ENCODE measurements around the gene TDRD12.
"Not testable (repeated sequence)": the region's sequence is repeated elsewhere in the genome, so short reads cannot be mapped to it uniquely, and the experiment has no call there.

The TDRD12 gene

DNA sequence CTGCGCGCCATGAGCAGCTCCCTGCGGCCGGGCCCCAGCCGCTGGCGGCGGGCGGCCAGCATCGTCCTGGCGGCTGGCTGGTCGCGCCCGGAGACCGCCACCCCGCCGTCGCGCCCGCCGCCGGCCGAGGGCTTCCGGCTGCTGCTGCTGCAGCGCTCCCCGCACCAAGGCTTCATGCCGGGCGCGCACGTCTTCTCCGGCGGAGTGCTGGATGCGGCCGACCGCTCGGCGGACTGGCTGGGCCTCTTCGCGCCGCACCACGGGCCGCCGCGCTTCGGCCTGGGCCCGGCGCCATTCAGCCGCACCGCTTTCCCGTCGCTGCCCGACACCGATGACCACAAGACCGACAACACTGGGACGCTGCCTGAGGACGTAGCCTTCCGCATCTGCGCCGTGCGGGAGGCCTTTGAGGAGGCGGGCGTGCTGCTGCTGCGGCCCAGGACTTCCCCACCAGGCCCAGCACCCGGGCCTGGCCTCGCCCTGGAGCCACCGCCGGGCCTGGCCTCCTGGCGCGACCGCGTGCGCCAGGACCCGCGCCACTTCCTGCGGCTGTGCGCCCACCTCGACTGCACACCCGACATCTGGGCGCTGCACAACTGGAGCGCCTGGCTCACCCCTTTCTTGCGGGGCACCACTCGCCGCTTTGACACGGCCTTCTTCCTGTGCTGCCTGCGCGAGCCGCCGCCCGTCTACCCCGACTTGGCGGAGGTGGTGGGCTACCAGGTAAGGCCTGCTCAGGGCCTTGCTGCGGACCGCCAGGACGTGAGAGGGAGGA, 27.4 kb upstream of the TDRD12 start:
- DNase-seq (ENCODE audit: low read depth in 2 of 2): no peak

DNA sequence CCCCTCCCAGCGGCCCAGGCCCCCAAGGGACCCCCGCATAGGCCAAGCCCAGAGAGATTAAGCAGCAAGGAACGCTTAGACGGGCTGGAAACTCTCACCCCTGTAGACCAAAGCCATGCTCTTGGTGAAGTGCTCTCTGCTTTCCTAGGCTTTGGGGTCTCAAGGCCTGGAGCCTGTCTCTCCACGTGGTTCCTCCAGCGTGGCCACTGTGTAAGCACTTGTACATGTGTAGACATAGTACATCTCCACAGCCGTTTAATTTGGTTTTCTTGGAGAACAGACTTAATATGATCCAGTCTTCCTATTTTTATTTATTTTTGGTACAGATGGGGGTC, 26.9 kb upstream of the TDRD12 start:
- no peak for DNase-seq (ENCODE audit: low read depth in 2 of 2)

DNA sequence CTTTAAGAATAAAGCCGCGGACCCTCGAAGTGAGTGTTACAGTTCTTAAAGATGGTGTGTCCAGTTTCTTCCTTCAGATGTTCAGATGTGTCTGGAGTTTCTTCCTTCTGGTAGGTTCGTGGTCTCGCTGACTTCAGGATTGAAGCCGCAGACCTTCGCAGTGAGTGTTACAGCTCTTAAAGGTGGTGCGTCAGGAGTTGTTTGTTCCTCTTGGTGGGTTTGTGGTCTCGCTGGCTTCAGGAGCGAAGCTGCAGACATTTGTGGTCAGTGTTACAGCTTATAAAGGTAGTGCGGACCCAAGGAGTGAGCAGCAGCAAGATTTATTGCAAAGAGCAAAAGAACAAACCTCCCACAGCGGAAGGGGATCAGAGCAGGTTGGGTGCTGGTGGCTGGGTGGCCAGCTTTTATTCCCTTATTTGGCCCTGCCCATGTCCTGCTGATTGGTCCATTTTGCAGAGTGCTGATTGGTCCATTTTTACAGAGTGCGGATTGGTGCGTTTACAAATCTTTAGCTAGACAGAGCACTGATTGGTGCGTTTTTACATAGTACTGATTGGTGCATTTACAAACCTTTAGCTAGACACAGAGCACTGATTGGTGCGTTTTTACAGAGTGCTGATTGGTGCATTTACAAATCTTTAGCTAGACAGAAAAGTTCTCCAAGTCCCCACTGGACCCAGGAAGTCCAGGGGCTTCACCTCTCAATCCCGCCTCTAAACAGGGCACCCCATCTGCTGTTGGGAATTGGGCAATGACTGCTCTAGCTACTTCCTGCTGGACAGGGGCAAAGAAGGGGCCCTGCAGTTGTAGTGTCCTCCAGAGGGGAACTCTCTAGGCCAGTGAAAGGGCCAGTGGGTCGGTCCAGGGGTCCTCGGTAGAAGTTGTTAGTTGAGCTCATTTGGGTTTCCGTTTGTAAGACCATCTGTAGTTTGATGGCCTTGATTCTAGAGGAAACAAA, 26.1 kb upstream of the TDRD12 start:
- not testable (repeated sequence) for DNase-seq (ENCODE audit: low read depth in 2 of 2)

- DNase-seq (ENCODE audit: low read depth in 2 of 2): not testable (repeated sequence)
These were observed 25.3 kb upstream of the TDRD12 start for GRCh38 chr19:32694316-32694715.

DNA sequence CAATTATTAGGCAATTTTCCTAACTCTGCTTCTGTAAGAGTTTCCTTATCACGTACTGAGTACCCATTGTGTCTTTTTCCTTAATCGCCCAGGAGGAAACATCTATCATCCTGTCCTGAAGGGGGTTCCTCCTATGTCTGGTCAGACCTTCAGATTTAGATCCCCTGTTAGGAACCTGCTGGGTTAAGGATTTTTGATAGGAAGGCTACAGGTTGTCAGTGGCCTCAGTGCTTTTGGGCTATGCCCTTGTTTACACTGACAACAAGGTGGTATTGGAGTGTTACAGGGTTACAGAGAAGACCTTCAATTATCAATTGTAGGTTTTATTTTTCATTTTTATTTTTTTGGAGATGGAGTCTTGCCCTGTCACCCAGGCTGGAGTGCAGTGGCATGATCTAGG, 24.7 kb upstream of the TDRD12 start:
- not testable (repeated sequence) for DNase-seq (ENCODE audit: low read depth in 2 of 2)

GRCh38 chr19:32695506-32695905, 24.1 kb upstream of the TDRD12 start:
- DNase-seq (ENCODE audit: low read depth in 2 of 2): not testable (repeated sequence)

- not testable (repeated sequence) for DNase-seq (ENCODE audit: low read depth in 2 of 2)
These were observed 22.8 kb upstream of the TDRD12 start for GRCh38 chr19:32696771-32697170.

DNA sequence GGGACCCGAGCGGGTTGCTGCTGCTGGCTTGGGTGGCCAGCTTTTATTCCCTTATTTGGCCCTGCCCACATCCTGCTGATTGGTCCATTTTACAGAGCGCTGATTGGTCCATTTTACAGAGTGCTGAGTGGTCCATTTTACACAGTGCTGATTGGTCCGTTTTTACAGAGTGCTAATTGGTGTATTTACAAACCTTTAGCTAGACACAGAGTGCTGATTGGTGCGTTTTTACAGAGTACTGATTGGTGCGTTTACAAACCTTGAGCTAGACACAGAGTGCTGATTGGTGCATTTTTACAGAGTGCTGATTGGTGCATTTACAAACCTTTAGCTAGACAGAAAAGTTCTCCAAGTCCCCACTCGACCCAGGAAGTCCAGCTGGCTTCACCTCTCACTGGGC, 19.4 kb upstream of the TDRD12 start:
- not testable (repeated sequence) for DNase-seq (ENCODE audit: low read depth in 2 of 2)

DNA sequence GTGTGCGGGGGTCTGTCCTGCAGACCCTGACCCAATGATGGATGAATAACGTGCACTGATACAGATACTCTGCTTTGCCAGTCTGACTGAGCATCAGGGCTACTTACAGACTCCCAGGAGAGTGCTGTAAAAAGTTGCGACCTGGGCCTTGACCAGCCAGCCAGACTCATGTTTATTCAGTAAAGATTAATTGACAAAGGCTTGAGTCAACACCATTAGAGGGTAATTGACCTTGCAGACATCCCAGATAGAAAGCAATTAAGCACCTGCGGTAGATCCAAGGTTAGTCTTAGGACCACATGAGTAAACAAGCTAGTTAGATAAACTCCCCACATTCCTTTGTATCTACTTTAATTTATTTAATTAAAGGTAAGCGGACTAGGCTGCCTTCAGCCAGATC, 17.6 kb upstream of the TDRD12 start:
- no peak for DNase-seq (ENCODE audit: low read depth in 2 of 2)

DNA sequence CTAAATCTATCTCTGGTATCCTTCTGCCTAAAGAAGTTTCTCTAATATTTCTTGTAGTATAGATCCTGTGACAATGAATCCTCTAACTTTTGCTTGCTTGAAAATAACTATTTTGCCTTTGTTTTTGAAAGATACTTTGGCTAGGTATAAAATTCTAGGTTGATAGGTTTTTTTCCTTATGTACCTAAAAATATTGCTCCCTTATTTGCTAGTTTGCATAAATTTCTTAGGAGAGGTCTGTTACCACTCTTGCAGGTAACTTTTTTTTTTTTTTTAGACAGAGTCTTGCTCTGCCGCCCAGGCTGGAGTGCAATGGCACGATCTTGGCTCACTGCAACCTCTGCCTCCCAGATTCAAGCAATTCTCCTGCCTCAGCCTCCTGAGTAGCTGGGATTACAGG, 15.6 kb upstream of the TDRD12 start:
- not testable (repeated sequence) for DNase-seq (ENCODE audit: low read depth in 2 of 2)

GRCh38 chr19:32708457-32708856, 11.1 kb upstream of the TDRD12 start:
- DNase-seq (ENCODE audit: low read depth in 2 of 2): no peak

- no peak for DNase-seq (ENCODE audit: low read depth in 2 of 2)
These were observed 10.5 kb upstream of the TDRD12 start for GRCh38 chr19:32709032-32709431.

- DNase-seq (ENCODE audit: low read depth in 2 of 2): no peak
These were observed 7.8 kb upstream of the TDRD12 start for GRCh38 chr19:32711747-32712146.

DNA sequence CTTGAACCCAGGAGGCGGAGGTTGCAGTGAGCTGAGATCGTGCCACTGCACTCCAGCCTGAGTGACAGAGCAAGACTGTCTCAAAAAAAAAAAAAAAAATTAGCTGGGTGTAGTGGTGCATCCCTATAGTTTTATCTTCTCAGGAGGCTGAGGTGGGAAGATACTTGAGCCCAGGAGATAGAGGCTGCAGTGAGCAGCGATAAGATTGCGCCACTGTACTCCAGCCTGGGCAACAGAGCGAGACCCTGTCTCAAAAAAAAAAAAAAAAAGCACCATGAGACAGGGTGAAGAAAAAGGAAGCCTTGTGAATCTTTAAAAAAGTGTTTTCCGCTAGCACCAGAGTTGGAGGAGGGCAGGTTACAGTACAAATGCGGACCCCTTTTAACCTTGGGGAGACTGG, 3.4 kb upstream of the TDRD12 start:
- not testable (repeated sequence) for DNase-seq (ENCODE audit: low read depth in 2 of 2)

GRCh38 chr19:32717496-32717895, 2.1 kb upstream of the TDRD12 start:
- no peak for DNase-seq (ENCODE audit: low read depth in 2 of 2)

DNA sequence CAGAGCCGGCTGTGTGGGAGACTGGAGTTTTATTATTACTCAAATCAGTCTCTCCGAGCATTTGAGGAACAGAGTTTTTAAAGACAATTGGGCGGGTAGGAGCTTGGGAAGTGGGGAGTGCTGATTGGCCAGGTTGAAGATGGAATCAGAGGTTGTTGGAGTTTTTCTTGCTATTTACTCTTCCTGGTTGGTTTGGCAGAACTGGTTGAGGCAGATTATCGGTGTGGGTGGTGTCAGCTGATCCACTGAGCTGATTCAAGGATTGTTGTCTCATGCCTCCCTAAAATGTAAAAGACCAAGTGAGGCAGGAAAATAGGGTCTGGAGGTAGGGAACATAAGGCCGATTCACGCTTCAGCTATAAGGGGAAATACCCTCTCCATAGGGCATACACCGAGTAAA, 1.3 kb upstream of the TDRD12 start:
- no peak for DNase-seq (ENCODE audit: low read depth in 2 of 2)

DNA sequence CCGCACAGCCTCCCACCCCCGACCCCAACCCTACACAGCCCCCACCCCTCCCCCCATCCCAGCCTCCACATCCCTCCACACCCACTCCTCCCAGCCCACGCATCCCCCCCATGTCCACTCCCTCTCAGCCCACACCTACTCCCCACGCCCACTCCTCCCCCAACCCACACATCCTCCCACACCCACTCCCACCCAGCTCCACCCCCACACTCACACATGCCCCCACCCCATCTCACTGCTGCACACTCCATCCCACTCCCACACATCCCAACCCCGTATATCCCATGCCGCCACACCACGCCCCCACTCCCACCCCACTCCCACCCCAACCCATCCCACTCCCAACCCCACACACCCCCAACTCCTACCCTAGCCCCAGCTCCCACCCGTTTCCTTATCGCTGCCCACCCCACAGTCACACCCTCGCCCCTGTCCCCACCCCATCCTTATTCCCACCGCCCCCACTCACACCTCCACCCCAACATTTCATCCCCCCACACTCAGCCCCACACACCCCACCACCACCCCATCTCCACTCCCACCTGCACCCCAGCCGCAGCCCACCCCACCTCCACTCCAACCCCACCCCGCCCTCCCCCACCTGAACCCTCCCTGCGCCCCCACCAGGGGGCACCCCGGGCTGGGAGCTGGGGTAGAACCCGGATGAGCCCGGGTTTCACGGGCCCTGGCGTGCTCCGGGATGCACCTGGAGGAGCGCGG, 809 bp downstream of the TDRD12 start:
- DNase-seq (ENCODE audit: low read depth in 2 of 2): no peak

DNA sequence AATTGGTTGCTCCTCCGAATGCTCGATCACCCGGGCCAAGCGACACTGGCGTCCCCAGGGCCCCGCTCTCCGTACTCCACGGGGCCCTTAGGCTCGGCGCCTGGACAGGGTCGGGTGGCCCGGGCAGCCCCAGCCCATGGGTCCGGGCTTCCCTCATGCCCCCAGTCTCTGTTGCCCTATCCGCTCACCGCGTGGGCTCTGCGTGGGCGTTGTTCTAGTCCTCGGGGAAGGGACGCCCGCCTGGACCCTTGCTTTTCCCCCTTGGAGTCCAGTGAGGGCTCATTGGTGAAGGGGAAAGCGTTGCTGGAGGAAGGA, 1.3 kb downstream of the TDRD12 start:
- DNase-seq (ENCODE audit: low read depth in 2 of 2): no peak

DNA sequence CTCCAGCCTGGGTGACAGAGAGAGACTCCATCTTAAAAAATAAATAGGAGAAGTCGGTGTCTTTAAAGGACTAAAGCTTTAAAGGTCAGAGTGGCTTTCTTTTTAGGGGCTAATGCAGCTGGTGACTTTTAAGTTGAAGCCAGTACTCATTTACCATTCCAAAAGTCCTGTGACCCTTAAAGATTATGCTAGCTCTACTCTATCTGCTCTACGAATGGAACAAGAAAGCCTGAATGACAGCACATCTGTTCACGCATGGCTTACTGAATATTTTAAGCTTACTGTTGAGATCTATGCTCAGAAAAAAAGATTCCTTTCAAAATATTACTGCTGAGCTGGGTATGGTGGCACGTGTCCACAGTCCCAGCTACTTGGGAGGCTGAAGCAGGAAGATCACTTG, 16.4 kb downstream of the TDRD12 start:
- DNase-seq (ENCODE audit: low read depth in 2 of 2): no peak

DNA sequence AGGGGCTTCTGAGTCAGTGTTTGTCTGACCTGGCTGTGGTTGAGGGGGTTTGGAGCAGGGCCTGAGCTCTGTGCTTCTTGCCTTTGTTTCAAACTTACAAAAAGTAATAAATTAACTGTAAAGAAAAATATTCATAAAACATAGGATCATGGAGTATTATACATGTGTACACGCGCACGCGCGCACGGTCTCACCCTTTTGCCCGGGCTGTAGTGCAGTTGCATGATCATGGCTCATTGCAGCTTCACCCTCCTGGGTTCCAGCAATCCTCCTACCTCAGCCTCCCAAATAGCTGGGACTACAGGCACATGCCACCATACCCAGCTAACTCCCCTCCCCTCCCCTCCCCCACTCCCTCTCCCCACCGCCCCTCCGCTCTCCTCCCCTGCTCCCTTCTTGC, 23.5 kb downstream of the TDRD12 start:
- no peak for DNase-seq (ENCODE audit: low read depth in 2 of 2)

GRCh38 chr19:32743447-32743846, 23.9 kb downstream of the TDRD12 start:
- DNase-seq (ENCODE audit: low read depth in 2 of 2): no peak

DNA sequence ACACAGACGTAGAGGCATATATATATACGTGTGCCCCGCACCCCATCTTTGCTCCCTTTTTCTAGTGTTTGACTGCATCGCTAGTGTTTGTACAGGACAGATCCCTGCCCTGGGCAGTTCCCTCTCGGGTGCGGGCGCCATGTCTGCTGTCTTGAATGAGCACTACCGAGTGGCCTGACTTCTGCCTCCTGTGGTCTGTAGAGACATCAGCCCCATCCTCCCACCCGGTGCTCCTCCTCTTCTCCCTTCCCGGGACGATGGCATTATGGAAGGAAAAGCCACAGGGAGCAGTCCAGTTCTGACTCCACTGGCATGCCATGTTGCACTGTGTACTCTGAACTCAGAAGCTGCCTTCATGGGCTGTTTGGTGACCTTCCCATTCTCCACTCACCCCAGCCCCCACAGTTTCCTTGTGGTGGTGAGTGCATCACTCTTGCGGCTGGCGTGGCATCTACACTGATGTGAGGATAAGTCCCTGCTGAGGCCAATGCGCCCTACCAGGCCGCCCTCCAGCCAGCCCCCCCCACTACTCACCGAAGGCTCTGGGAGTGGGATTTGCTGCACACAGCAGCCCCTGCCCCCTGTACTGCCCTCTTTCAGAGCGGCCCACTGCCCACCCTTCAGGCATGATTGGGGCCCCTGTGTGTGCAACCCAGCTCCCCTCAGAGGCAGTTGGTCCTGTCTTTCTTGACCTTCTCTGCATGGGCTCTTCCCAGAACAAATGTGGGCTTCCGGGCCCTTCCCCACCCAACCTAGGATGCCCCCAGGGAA, 25.2 kb downstream of the TDRD12 start:
- no peak for DNase-seq (ENCODE audit: low read depth in 2 of 2)
